ENCODE data around the gene PREB. TPM values are rescaled to one million over a fixed set of nuclear protein-coding genes. Genes with fewer than 3 reads are reported as not detected.

Gene PREB
- total and polyA plus RNA-seq, 2 donors from 2014 or later = 46.1 to 66.7 TPM

- no peaks in the 10 kb centered on the region for H3K9me3 ChIP-seq (ENCODE audit: control insufficient read depth in 2 of 3, insufficient read depth in 1 of 3, low read length in 3 of 3)
- H3K27me3 ChIP-seq (ENCODE audit: control insufficient read depth, insufficient read depth, low read length) = no peaks in the 10 kb centered on the region
- DNase-seq (peak in 1 of 5 donors; percentile 55), FAIRE-seq (no peak)
- TF ChIP-seq, protein P1, sequence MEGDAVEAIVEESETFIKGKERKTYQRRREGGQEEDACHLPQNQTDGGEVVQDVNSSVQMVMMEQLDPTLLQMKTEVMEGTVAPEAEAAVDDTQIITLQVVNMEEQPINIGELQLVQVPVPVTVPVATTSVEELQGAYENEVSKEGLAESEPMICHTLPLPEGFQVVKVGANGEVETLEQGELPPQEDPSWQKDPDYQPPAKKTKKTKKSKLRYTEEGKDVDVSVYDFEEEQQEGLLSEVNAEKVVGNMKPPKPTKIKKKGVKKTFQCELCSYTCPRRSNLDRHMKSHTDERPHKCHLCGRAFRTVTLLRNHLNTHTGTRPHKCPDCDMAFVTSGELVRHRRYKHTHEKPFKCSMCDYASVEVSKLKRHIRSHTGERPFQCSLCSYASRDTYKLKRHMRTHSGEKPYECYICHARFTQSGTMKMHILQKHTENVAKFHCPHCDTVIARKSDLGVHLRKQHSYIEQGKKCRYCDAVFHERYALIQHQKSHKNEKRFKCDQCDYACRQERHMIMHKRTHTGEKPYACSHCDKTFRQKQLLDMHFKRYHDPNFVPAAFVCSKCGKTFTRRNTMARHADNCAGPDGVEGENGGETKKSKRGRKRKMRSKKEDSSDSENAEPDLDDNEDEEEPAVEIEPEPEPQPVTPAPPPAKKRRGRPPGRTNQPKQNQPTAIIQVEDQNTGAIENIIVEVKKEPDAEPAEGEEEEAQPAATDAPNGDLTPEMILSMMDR (IDR thresholded peaks at IDR 0.05; ENCODE audit: borderline replicate concordance, extremely low read depth, insufficient read depth) = no peak
- H3K4me1 ChIP-seq (ENCODE audit: control insufficient read depth in 2 of 3, insufficient read depth in 2 of 3, low read depth in 1 of 3, low read length in 3 of 3) = peaks cover 0 to 28% (median 12%) of the 10 kb centered on the region in 3 donors
- H3K9ac ChIP-seq (ENCODE audit: low read length in 3 of 3) = no peak overlapping the region
- H3K4me3 ChIP-seq (ENCODE audit: low read length in 3 of 3) = peak overlapping the region in 1 of 3 donors; percentile 44
- intact Hi-C loops (cut with DNase I) = loop anchor here (10.0 kb wide), 1 partner anchor 210 kb away; the partner anchor contains the start of gene UCN
- peak overlapping the region; percentile 16 to 53 for H3K27ac ChIP-seq (ENCODE audit: low read depth in 2 of 2, low read length in 2 of 2)
- H3K36me3 ChIP-seq (ENCODE audit: control insufficient read depth in 2 of 3, insufficient read depth in 3 of 3, low read length in 3 of 3) = peaks cover 0 to 8% (median 2%) of the 10 kb centered on the region in 3 donors
Measured at GRCh38 chr2:27094353-27094984, 40.0 kb downstream of the PREB start.

DNA sequence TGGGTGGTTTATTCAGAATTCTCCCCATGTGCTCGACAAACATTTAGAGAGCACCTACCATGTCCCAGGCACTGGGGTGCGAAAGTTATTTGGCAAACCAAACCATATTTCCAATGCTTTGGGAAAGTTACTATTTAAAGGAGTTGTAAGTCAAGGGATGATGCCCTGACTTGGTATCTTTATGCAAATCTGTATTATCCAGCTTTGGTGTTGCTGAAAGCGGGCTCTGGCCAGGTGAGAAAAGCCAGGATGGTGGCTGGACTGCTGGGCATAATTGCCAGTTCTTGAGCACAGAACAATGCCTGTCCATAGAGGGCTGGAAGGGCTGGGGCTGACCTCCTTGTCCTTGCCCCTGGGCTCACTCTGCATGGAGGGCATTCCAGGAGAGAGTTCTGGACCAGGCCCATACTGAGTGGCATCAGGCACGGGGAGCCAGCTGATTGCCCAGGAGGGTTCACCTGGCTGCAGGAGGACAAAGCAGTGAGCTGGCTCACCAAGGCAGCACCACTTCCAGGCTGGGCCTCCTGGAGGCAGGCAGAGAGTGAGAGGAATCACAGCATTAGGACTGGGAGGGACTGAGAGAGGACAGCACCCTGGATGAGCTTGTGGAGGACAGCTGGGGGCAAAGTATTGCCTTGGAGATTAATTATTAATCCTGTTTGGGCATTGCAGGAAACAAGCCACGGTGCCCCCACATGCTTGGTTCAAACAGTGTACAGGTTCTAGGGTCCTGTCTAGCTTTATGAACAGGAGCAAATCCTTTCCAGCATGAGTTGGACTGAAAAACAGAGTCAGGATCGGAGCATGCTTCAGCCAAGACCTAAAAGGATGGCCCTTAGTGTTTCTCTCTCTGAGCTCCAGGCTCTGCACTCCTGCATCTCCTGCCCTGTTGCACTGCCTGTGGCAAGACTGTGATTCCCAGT is 40.7 kb downstream of the PREB start:
- TF ChIP-seq, protein P1 (IDR thresholded peaks at IDR 0.05; ENCODE audit: borderline replicate concordance, extremely low read depth, insufficient read depth) = no peak
- Histone ChIP-seq H3K36me3 (ENCODE audit: control insufficient read depth in 2 of 3, insufficient read depth in 3 of 3, low read length in 3 of 3) (peaks cover 0 to 2% (median 0%) of the 10 kb centered on the region in 3 donors), H3K9me3 (ENCODE audit: control insufficient read depth in 2 of 3, insufficient read depth in 1 of 3, low read length in 3 of 3) (no peaks in the 10 kb centered on the region), H3K27me3 (ENCODE audit: control insufficient read depth, insufficient read depth, low read length) (no peaks in the 10 kb centered on the region), H3K9ac (ENCODE audit: low read length in 3 of 3) (no peak overlapping the region), H3K4me1 (ENCODE audit: control insufficient read depth in 2 of 3, insufficient read depth in 2 of 3, low read depth in 1 of 3, low read length in 3 of 3) (peaks cover 0 to 28% (median 12%) of the 10 kb centered on the region in 3 donors), H3K4me3 (ENCODE audit: low read length in 3 of 3) (peak overlapping the region in 1 of 3 donors; percentile 44), H3K27ac (ENCODE audit: low read depth in 2 of 2, low read length in 2 of 2) (peak overlapping the region; percentile 53 to 79)
- peak in 1 of 5 donors; percentile 35 for DNase-seq
- intact Hi-C loops (cut with DNase I) = loop anchor here (10.0 kb wide), 1 partner anchor 211 kb away; the partner anchor contains the start of gene UCN
- no peak for FAIRE-seq

DNA sequence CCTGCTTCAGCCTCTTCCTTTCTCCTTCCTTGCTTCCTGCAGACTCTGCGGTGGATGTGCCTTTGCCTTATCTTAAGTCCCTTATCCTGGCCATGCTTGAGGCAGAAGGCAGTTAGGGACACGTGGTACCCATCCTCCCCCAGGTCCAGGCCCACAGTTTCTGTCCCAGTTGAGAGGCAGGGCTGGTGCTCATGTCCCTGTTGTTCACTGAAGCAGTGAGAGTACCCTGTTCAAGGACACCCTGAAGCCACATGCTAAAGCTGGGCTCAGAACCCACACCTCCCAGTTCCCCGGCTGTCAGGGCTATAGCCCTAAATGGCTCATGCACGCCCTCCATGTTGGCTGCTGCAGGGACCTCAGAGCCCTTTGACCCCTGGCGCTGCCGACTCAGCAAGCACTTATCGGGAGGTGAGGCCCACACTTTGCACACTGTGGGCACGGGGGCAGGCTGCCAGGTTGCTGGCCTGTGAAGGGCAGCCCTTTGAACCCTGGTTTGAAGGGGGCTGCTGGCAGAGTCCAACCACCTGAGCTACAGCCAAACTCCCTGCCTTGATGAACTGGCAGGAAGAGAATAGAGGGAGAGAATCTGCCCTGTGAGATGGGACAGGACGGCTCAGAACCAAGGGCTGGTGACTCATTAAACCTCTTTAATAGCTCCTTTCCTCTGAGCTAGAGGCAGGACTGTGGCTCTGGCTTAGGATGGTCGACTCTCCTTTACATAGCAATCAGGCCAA is 41.6 kb downstream of the PREB start:
- Histone ChIP-seq H3K4me1 (ENCODE audit: control insufficient read depth in 2 of 3, insufficient read depth in 2 of 3, low read depth in 1 of 3, low read length in 3 of 3) (peaks cover 0 to 28% (median 12%) of the 10 kb centered on the region in 3 donors), H3K27ac (ENCODE audit: low read depth in 2 of 2, low read length in 2 of 2) (peak overlapping the region; percentile 43 to 79), H3K9ac (ENCODE audit: low read length in 3 of 3) (no peak overlapping the region), H3K4me3 (ENCODE audit: low read length in 3 of 3) (peak overlapping the region in 1 of 3 donors; percentile 6), H3K27me3 (ENCODE audit: control insufficient read depth, insufficient read depth, low read length) (no peaks in the 10 kb centered on the region), H3K9me3 (ENCODE audit: control insufficient read depth in 2 of 3, insufficient read depth in 1 of 3, low read length in 3 of 3) (no peaks in the 10 kb centered on the region), H3K36me3 (ENCODE audit: control insufficient read depth in 2 of 3, insufficient read depth in 3 of 3, low read length in 3 of 3) (no peaks in the 10 kb centered on the region)
- DNase-seq (peak in 3 of 5 donors; percentile 34 to 56 (median 53)), FAIRE-seq (no peak)
- intact Hi-C loops (cut with DNase I) = loop anchor here (10.0 kb wide), 1 partner anchor 212 kb away; the partner anchor contains the start of gene UCN
- TF ChIP-seq, protein P1 (IDR thresholded peaks at IDR 0.05; ENCODE audit: borderline replicate concordance, extremely low read depth, insufficient read depth) = no peak

All from kidney (tissue), 14 donors.